ENCODE data around the gene SSH3. TPM values are rescaled to one million over a fixed set of nuclear protein-coding genes. Genes with fewer than 3 reads are reported as not detected.

Gene SSH3
- total and polyA plus RNA-seq, 2 of the 8 experiments (the other 6 are each of a cell fraction or from before 2014, with no cell fraction given) = 16.9 to 19.8 TPM

DNA sequence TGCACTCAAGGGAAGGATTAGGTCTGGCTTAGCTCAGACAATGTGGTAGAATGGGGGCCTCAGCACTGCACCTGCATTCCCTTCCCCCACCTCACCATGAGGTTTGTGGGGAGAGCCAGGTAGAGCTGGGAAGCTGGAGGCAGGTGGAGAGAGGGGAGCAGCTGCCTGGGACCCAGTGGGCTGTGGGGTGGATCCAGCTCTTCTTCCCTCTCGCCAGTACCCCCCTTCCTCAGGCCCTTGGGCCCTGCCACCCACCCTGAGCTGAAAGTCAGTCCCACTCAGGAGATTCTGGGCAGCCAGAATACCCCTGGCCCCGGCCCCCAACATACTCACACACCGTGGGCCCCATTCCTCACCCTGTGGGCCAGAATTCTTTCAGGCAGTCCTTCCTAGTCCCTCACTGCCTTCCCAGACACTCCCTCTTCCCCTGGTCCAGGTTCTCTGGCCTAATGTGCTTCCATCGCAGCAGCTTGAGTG, 53.1 kb downstream of the SSH3 start (continued):
- TF ChIP-seq RBBP5 (IDR thresholded peaks at IDR 0.05; ENCODE audit: borderline replicate concordance, low read depth, low read length) = no peak
- no peak for TF ChIP-seq ATF3 (IDR thresholded peaks at IDR 0.05; ENCODE audit: insufficient read depth, low read depth, low read length)
- no peak for TF ChIP-seq BACH1 (IDR thresholded peaks at IDR 0.05; ENCODE audit: low read length)
- no peak for TF ChIP-seq SP4 (IDR thresholded peaks at IDR 0.05; ENCODE audit: low read length)
- TF ChIP-seq EZH2 (IDR thresholded peaks at IDR 0.05; ENCODE audit: low read depth, low read length, severe bottlenecking) = no peak
- TF ChIP-seq GTF2F1 (IDR thresholded peaks at IDR 0.05; ENCODE audit: borderline replicate concordance, low read depth, low read length) = no peak
- no peak for TF ChIP-seq CTCF (IDR thresholded peaks at IDR 0.05; ENCODE audit: control extremely low read depth in 1 of 3, insufficient read depth in 1 of 3, low read depth in 1 of 3, low read length in 3 of 3)
